Vagina (tissue), 2 donors: ENCODE data around the gene SLC66A2.

Experiments used
- CTCF ChIP-seq, 3 experiments: fragments of 450-650 bp in 2 of 3; fragments of 200-600 bp in 1 of 3; sonication (generic) in 1 of 3; IDR thresholded peaks; one replicate each; pipeline ENCODE4 v1.5.1; 2017 to 2019; ENCODE audit warnings: antibody characterized with exemption in 3 of 3, mild to moderate bottlenecking in 2 of 3, moderate library complexity in 2 of 3
- POLR2A ChIP-seq, 2 donors: fragments of 450-650 bp; IDR thresholded peaks; one replicate each; pipeline ENCODE4 v1.6.1; 2017; ENCODE audit warnings: antibody characterized with exemption in 2 of 2, mild to moderate bottlenecking in 2 of 2, moderate library complexity in 2 of 2
- POLR2AphosphoS5 ChIP-seq, 2 donors: sonication (generic); formaldehyde crosslinking; IDR thresholded peaks; one replicate each; pipeline ENCODE4 v1.9.0; 2017; ENCODE audit warnings: antibody characterized with exemption in 2 of 2, mild to moderate bottlenecking in 2 of 2, low read depth in 1 of 2; ENCODE audit not compliant: insufficient read depth in 1 of 2

GRCh38 chr18:79933765-79934164 lies 17.7 kb downstream of the SLC66A2 start:
- TF ChIP-seq CTCF (IDR thresholded peaks at IDR 0.05), result no peak
- no peak for TF ChIP-seq POLR2AphosphoS5 (IDR thresholded peaks at IDR 0.05; ENCODE audit: insufficient read depth in 1 of 2, low read depth in 1 of 2)
- no peak for TF ChIP-seq POLR2A (IDR thresholded peaks at IDR 0.05)
